Measurements from ENCODE around the gene RXRA. TPM values are rescaled to one million over a fixed set of nuclear protein-coding genes. Genes with fewer than 3 reads are reported as not detected.

RXRA gene
- total and polyA plus RNA-seq, 10 of the 15 experiments (the other 5 are each of a cell fraction or from before 2014, with no cell fraction given) = 0.89 to 36.8 (median 11.1) TPM

DNA sequence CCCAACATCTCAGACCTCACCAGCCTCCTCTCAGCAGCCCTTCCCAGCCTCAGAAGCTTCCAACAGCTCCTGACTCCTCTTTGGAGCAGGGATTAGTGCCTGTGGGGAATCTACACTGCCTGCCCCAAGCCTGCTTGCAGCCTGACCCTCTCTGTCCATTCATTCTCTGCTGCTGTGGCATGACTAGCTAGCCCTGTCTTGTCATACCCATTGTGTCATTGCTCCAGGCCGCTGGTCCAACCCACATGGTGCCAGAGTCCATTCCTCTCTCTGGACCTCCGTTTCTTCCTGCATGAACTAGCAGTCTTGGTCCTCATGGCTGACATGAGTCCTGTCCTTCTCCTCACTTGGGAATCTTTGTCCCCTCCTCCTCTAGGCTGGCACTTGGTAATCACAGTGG lies 12.8 kb upstream of the RXRA start:
- FAIRE-seq = no peak
- Histone ChIP-seq H4K20me1 (ENCODE audit: control insufficient read depth, insufficient read depth) (no peaks in the 10 kb centered on the region), H3K27me3 (replicated peaks in 1 of 2; ENCODE audit: control insufficient read depth in 2 of 2, insufficient read depth in 2 of 2, low read length in 1 of 2) (peaks cover 0 to 5% of the 10 kb centered on the region in 2 experiments; a peak in 3 of 4 replicates), H3K4me1 (ENCODE audit: control insufficient read depth, insufficient read depth, low read length) (no peaks in the 10 kb centered on the region), H2AFZ (ENCODE audit: control insufficient read depth, low read depth, low read length) (no peak overlapping the region), H3K79me2 (ENCODE audit: control insufficient read depth, insufficient read depth, low read length) (no peaks in the 10 kb centered on the region), H3K9ac (ENCODE audit: control insufficient read depth, insufficient read depth, low read length) (no peak overlapping the region), H3K4me2 (ENCODE audit: control insufficient read depth, insufficient read depth) (no peak overlapping the region), H3K4me3 (no peak overlapping the region), H3K9me3 (replicated peaks; ENCODE audit: control insufficient read depth, insufficient read depth, low read length) (no peaks in the 10 kb centered on the region; the same call in 2 of the 3 replicates), H3K36me3 (ENCODE audit: control insufficient read depth in 2 of 2, insufficient read depth in 2 of 2, low read length in 1 of 2) (no peaks in the 10 kb centered on the region), H3K27ac (ENCODE audit: control insufficient read depth, insufficient read depth) (no peak overlapping the region)
- in situ Hi-C loops (cut with MboI) = no loop called here
- ChIA-PET POLR2A (no interaction called here), RAD21 (ENCODE audit: unreplicated experiment) (no interaction called here), CTCF (no interaction called here), SMC1A (ENCODE audit: uncharacterized antibody, unreplicated experiment) (no interaction called here)
- no peak for DNase-seq (ENCODE audit: low read depth, low spot score)
- intact Hi-C loops (cut with micrococcal nuclease; ENCODE audit: unreplicated experiment) = no loop called here
- no peak for TF ChIP-seq ATF7 (IDR thresholded peaks at IDR 0.05; ENCODE audit: low read depth)
- no peak for TF ChIP-seq IKZF2 (IDR thresholded peaks at IDR 0.05)
- TF ChIP-seq FOXK2 (IDR thresholded peaks at IDR 0.05) = no peak
- no peak for TF ChIP-seq HDGF (IDR thresholded peaks at IDR 0.05)
- TF ChIP-seq RUNX3 (IDR thresholded peaks at IDR 0.05; ENCODE audit: low read length) = no peak
- no peak for TF ChIP-seq SRF (IDR thresholded peaks at IDR 0.05; ENCODE audit: low read depth in 2 of 2, low read length in 2 of 2)
- TF ChIP-seq, protein P1, sequence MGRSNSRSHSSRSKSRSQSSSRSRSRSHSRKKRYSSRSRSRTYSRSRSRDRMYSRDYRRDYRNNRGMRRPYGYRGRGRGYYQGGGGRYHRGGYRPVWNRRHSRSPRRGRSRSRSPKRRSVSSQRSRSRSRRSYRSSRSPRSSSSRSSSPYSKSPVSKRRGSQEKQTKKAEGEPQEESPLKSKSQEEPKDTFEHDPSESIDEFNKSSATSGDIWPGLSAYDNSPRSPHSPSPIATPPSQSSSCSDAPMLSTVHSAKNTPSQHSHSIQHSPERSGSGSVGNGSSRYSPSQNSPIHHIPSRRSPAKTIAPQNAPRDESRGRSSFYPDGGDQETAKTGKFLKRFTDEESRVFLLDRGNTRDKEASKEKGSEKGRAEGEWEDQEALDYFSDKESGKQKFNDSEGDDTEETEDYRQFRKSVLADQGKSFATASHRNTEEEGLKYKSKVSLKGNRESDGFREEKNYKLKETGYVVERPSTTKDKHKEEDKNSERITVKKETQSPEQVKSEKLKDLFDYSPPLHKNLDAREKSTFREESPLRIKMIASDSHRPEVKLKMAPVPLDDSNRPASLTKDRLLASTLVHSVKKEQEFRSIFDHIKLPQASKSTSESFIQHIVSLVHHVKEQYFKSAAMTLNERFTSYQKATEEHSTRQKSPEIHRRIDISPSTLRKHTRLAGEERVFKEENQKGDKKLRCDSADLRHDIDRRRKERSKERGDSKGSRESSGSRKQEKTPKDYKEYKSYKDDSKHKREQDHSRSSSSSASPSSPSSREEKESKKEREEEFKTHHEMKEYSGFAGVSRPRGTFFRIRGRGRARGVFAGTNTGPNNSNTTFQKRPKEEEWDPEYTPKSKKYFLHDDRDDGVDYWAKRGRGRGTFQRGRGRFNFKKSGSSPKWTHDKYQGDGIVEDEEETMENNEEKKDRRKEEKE (IDR thresholded peaks at IDR 0.05) = no peak
- WGBS (ENCODE audit: insufficient coverage, insufficient replicate concordance, low lambda C conversion rate, missing lambda C conversion rate) = 0% methylated on average over 2 of the region's 2 CpGs
- BruUV-seq (replicated peaks) = no TSS peak
- ATAC-seq = no peak

Measured in GM12878 (cell line).